HG03442 (cell line): ENCODE data around the gene UNC13C.

Source experiments
- ATAC-seq: cut with Tn5 transposase; IDR thresholded peaks from one replicate; pipeline ENCODE4 v1.9.1; 2021; ENCODE audit warnings: mild to moderate bottlenecking, moderate library complexity; ENCODE audit not compliant: unreplicated experiment

Gene UNC13C

DNA sequence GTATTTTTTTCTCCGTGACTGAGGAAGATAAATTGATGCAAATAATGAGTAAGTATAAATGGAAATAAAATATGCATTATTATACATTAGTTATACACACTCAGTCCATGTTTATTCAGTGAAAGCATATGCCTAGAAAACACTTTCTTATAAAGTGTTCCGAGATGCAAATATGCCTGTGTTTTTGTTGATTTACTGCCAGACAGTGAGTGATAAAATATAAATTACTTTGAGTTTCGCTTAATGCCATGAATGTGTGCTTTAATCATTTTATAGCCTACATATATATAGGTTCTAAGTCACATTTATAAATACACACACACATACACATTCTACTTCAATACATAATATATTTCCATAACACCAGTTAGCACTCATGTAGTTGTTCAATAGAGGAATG, 569.2 kb downstream of the UNC13C start:
- no peak for ATAC-seq

DNA sequence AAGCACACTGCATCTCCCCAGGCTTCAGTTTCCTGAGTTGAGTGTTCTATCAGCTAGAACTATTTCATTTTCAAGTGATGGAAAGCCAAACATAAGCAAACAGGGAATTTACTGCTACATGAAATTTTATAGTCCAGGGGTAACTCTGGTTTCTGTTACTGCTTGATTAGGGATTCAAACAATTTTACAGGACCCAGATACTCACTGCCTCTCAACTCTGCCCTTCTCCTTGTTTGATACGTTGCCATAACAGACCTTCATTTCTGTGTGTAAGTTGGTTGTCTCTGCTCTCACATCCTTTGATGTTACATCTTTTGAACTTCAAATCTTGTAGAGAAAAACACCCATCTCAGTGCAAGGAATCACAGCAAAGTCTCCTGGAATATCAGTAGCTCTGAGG, 572.7 kb downstream of the UNC13C start:
- ATAC-seq = no peak

DNA sequence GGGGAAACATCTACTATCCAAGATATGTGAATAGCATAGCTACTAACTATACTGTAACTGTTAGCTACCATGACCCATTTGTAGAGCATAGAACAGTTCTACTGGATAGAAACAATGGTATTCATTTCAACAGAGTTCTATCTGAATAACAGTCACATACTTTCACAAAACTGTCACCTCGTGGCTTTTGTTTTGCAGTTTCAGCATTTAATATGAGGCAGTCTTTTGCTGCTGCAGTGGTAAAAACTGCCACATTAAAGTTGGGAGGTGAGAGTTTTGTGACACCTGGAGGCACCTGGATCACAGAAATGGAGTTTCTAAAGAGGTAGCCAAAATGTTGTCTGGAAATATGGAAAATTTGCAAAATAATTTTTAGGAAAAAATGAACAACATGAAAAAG, 578.0 kb downstream of the UNC13C start:
- no peak for ATAC-seq

DNA sequence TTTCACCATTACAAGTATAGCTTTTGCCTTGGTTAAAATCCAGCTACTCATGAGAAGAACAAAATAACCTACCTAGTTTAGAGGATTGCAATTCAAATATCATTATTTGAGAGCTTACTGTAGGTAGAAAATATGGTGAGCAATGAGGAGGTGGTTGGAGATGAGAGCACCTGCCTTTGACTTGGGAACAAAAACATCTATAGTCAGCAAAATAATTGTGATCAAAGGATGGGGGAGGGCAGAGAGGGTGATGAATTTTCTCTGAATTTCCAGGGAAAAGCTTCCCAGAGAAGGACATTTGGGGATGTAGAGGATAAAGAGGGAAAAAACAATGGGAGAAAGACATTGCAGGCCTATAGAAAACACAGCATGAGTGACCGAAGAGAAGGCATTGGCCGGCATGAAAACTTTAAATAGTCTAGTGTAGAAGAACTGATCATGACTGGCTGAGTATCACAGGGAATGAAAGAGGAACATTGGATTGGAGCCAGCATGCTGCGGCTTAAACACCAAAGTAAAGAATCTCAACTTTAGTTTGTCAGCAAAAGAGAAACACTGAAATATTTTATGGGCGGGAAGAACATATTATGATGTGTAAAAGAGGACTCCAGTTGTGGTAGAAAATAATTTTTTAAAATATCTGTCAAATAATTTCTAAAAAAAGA, 581.3 kb downstream of the UNC13C start:
- ATAC-seq = no peak

DNA sequence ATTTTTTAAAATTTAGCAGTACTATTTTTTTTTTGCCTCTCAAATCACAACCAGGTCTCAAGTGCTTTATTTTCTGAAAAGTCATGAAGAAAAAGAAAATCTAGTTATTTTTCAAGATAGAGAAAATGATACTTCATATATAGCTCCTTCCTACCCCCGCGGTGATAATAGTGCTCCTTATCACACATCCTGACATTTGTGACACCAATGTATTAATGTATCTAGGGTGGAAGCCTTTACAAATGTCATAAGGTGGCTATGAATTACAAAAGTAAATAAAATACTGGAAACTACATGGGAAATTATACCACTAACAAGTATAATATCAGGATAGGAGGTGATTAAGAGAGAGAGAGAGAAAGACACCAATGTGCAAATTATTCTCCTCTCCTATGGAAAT, 582.2 kb downstream of the UNC13C start:
- ATAC-seq = no peak

DNA sequence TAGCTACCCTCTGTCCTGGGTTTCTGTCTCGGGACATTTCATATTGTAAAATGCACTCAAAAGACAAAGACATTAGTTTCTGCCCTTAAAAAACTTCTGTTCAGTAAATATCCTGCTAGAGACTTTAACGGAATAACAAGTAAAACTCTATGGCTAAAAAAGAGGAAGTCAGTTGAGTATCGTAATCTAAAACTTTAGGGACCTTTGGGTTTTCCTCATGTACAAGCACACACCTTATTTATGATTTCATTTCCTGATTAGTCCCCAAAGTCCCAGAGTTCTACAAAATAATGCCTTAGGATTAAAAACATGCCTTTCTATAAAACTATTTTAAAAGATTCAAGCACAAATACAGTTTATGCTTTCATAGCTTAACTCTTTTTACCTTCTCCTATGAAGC, 585.9 kb downstream of the UNC13C start:
- no peak for ATAC-seq

DNA sequence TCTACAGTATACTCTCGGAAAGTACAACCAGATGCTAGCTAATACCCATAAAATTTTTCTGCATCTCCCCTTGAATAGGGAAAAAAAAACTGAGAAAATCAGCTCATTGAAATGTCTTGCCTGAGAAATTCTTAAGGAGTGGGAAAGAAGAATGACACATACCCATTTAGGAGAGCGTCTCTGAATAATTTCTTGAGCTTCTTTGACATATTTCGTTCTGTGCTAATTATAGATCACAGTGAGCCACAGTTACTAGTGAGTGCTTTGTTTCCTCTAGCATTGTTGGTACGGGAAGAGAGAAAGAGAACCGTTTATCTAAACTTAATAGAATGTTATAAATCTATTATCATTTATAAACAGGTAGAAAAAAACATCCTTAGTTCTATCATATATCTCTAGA, 588.4 kb downstream of the UNC13C start:
- no peak for ATAC-seq

DNA sequence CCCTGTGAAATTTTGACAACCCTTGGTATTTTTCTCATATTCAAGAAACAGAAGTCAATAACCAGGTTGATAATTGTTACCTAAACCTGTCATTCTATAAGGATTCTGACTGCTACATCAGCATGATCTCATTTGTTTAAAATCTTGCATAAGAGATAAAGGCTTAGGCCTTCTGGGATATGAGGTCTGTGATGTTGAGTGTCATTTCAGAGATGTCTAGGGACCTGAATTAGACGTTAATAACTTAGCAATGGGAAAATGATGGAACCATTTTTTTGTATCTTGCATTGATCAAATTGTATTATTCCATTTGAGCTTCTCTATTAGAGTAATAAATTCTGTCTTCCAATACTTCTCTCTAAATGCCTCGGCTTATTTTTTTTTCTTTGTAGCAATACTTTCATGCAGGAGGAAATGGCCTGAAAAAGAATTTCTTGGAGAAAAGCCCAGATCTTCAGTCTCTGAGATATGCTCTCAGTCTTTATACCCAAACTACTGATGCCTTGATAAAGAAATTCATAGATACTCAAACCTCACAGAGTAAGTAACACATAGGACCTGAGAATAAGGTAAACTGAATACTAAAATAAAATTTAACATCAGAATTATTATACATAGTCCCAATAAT, 589.3 kb downstream of the UNC13C start:
- no peak for ATAC-seq

DNA sequence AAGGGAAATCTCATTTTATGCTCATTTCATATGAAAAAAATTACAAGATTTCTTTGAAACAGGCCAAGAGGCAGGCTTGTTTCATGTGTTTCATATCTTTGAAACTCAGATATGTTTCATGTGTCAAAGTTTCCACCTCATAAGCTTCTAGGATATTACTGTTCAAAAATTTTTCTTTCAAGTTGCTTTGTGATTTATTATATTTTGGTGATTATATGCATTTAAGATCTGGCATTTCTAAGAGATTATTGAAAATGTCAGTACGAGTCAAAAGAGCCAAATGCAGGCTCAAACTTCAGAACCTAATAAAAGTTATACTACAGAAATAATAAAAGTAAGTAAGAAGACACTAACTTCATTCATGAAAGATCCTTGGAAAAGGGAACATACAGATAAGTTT, 590.1 kb downstream of the UNC13C start:
- ATAC-seq = no peak

DNA sequence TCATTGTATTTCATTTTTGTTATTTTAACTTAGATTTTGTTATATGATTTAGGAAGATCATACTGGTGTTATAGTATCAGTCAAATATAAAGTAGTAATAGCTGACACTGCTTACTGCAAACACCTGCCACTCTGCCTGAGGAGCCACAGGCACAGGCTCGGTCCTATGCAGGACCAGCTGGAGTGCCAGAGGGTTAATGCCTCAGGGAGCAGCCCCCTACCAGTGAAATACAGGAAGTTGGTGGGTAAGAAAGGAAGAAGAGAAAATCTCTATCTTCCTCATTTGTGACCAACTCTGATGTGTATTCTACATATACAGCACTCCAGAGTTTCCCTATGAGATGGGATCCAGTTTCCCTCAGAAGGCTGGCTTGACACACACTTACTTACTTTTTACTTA, 593.3 kb downstream of the UNC13C start:
- ATAC-seq = no peak

DNA sequence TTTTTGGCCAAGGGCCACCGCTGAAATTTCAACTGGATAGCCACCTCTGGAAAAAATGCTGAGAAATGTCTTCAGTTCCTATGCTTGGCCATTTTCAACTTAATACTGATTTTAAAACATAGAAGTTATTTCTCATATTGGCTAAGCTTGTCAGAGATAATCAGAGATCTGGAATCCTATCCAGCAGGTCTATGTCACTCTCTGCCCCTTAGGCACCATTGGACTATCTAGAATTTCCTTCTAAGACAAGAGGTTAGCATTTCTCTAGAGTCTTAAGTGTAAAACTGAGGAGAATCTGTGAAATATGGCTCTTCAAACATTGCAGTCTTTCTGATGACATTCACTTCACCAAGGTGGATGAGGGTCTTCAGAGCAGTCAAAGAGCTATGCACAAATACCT, 597.3 kb downstream of the UNC13C start:
- no peak for ATAC-seq

DNA sequence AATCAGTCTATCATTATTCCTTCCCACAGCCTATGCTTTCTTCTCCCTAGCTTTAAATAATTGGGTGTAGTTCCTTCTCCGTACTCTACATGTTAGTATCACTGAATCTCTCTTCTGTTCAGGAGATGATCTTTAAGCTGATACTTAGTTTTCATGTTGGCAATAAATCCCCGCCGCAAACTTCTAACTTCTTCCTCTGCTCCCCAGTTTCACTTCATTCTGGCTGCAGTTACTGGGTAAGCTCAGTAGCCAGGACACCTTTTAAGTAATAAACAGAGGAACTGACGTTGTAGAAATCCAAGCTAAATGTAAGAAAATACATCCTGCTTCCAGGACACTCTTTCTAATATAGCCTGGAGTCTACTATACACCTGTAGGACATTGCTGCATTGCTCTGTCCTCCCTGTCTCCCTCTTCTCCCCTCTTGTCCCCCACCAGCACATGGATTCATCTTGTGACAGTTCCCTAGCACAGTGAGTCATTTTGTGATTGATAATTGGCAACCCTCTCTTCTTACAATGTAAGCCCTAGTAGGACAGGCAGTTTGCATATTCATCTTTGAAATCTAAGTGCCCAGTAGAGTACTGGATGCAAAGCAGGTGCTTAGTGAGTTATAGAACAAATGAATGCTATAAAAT, 598.2 kb downstream of the UNC13C start:
- no peak for ATAC-seq

DNA sequence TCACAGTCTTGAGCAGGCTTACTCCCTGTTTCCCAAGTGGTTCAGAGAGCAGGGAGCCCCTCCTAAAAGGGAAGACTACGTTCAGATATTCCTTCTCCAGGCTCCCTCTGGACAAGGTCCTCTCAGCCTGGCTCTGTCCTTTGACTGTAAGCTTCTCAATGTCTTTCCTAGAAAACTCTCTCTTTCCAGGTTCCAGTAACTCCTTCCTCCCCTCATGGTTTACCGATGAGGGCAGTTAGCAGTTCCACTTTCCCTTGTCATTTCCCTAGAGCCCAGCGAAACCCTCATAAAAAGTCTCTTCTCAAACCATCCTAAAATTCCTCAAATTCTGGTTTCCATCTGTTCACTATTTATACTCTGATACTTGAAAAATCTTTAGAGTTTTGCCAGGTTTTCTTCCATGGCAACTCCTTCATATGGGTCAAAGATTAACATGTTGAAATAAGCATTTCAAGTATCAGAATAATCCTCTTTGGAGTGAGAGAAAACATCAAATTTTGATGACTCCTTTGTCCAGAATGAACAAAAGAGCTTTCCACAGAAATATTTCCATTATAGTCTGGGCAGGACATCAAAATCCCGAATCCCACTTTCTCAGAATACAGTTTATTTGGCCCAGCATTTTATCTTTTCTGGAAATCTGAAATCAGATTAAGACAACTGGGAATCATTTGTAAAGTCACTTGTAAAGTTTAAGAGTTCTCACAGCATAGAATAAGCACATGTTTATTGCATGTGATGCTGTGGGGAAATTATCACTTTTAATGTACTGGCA, 599.4 kb downstream of the UNC13C start:
- ATAC-seq = no peak

DNA sequence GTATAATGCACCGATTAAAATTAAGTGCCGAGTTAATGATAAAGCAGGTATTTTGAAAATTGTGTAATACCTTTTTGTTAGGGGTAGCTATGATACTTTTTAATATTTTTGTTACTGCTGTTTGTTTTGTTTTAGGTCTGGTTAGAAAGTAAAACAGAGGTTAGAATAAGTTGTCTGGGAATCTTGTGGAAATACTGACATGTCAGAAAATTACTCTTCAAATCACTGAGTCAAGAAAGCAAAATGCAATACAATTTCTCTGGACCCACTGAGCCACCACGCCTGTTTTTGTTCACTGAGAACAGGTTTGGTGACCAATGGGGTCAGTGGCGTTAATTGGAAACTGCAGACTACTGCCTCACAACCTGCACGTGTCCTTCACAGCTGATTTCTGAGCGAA, 601.6 kb downstream of the UNC13C start:
- no peak for ATAC-seq

DNA sequence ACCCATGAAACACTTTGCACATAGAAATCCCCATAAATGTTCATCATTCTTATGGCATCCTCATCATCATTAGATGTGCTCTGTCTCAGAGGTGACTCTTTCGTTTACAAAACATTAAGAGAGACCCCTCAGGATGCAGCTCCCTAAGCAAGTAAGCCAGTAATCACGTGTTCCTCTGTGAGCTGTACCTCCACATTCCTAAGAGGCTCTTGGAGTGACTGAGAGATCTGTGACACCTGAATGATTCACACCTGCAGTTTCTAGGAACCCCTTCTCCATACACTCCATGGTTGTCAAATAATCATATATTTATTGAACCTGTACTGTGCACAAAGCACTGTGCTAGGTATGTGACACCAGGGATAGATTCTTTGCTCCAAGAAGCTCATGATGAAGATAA, 602.4 kb downstream of the UNC13C start:
- ATAC-seq = no peak

DNA sequence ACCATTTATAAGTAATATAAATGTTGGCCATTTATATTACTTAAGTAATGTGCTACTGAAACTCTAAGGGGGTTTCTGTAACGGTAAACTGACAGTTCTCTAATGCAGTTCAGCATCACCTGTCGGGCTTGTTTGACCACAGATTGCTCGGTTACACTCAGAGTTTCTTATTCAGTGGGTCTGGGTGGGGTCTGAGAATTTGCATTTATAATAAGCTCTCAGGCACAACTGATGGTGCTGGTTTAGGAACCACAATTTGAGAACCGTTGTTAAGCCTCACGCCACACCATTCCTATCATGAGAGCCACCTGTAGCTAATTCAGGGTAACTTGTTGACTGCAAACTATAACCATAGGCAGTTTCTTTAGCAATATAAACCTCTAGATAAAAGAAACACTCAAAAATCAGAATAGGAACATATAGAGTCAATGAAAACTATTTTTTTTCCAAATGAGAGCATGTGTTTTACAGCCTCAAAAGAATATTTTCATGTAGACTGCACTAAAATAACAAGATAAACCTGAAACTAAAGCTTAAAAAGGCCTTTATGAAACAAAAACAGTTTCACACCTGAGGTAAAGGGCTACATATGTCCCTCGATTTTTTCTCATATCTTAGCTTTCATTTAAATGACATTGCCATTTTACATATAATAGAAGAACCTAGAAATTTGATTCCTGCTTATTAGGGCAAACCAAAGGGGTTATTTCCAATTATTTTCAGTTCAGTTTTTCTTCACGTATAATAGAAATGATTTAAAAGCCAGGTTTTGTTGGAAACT, 604.8 kb downstream of the UNC13C start:
- ATAC-seq = peak; percentile 41

DNA sequence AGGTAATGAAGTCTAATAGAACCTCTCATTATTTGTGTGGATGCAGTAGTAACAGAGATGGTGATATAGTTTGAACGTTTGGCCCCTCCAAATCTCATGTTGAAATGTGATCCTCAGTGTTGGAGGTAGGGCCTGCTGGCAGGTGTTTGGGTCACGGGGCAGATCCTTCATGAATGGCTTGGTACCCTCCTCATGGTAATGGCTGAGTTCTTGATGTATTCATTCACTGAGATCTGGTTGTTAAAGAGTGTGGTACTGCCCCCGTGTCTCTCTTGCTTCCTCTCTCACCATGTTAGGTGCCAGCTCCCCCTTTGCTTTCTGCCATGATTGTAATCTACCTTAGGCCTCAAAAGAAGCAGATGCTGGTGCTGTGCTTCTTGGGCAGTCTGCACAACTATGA, 606.8 kb downstream of the UNC13C start:
- ATAC-seq = no peak

DNA sequence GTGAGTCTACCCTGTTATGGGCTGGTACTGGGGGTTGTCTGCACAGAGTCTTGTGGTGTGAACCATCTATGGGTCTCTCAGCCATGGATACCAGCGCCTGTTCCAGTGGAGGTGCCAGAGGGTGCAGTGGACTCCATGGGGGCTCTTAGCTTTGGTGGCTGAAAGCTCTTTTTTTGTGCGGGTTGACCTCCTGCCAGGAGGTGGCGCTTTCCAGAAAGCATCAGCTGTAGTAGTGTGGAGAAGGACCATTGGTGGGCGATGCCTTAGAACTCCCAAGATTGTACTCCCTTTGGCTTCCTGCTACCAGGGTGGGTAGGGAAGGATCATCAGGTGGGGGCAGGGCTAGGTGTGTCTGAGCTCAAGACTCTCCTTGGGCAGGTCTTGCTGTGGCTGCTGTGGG, 615.9 kb downstream of the UNC13C start:
- no peak for ATAC-seq

DNA sequence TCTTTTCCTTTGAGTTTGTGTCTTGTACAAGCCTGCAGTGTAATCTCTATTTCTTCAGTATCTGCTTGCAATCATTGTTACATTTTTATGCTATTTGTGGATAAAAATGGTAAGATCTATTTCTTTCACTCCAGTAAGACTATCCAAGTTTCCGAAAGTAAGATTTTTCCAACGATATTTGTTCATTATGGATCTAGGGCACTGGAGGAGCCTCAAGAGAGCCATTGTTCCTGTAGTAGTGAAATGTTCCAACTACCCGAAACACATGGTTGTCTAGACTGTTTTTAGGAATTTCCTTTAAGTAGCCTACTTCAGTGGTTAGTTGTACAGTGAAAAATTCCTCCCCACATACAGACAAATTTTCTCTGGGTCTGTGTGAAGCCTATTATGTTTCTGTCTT, 621.1 kb downstream of the UNC13C start:
- ATAC-seq = no peak

DNA sequence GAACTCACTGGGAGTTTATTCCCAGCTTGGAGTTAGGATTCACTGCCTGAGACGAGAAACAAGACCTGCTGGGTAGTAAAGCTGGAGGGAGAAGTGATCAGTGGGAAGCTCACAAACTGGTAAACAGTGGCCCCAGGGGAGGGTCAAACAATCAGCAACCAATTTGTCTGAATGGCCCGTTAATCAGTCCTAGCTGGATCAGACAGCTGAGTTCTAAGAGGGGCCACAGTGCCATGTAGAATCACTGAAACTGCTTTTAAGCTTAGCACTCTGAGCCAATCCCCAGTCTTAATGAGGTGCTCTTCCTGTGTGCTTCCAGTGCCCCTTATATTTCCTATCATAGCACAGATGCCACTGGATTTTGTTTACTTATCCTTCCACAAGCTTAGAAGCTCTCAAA, 626.8 kb downstream of the UNC13C start:
- no peak for ATAC-seq

DNA sequence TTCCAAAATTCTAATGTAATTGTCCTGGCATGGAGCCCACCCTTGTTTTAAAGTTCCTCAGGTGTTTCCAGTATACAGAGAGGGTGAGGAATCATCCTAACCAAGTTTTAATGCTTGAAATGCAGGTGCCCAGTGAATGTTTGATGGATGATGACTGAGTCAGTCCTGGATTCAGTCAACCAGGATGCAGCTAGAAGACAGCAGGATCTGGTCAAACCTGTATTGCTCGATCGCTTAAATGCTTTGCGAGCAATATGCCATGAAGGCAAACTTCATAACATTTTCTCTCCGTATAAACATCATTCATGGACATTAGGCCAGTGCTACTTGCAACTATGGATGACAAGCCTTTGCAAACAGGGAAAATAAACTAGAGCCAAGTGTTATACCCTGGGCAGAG, 627.3 kb downstream of the UNC13C start:
- ATAC-seq = no peak
